Keratinocyte (primary cell): ENCODE results near the gene KLF11. TPM values are rescaled to one million over a fixed set of nuclear protein-coding genes. Genes with fewer than 3 reads are reported as not detected.

Source experiments
- DNase-seq: peaks from one replicate; pipeline ENCODE4 v3.0.0-alpha.2; 2011; ENCODE audit warnings: low read depth, missing footprints, low spot score
- FAIRE-seq: peaks from 2 replicates; lab custom pipeline; 2011; peaks lifted over from hg19 to GRCh38; lab: Jason Lieb, UNC
- H2AFZ ChIP-seq: 2 replicates; pipeline ENCODE4 v1.6.0; 2012; ENCODE audit warnings: low read length, control low read depth, inconsistent platforms; ENCODE audit not compliant: control insufficient read depth
- H3K27ac ChIP-seq: 2 replicates; pipeline ENCODE4 v1.5.1; 2011; ENCODE audit warnings: low read length; ENCODE audit not compliant: control insufficient read depth, insufficient read depth
- H3K27me3 ChIP-seq: 3 replicates; pipeline ENCODE4 v1.6.0; 2011; ENCODE audit warnings: low read length; ENCODE audit not compliant: control insufficient read depth, insufficient read depth; ENCODE audit errors: extremely low read depth
- H3K36me3 ChIP-seq, 2 experiments: 2 replicates in 1 of 2; 3 replicates in 1 of 2; pipeline ENCODE4 v1.5.1; 2011; ENCODE audit warnings: low read length in 2 of 2, mild to moderate bottlenecking in 1 of 2; ENCODE audit not compliant: control insufficient read depth in 2 of 2, insufficient read depth in 2 of 2; ENCODE audit errors: extremely low read depth in 1 of 2
- H3K4me1 ChIP-seq: 3 replicates; pipeline ENCODE4 v1.5.1; 2011; ENCODE audit warnings: low read length; ENCODE audit not compliant: control insufficient read depth, insufficient read depth; ENCODE audit errors: extremely low read depth
- H3K4me2 ChIP-seq: 3 replicates; pipeline ENCODE4 v1.6.0; 2011; ENCODE audit warnings: low read depth, low read length; ENCODE audit not compliant: control insufficient read depth, insufficient read depth; ENCODE audit errors: extremely low read depth
- H3K4me3 ChIP-seq, 3 experiments: fragments of 200-600 bp in 1 of 3; sonication (generic) in 1 of 3; 2 replicates in 2 of 3; 3 replicates in 1 of 3; pipeline ENCODE4 v1.5.1; 2011 to 2016; ENCODE audit warnings: low read length in 3 of 3, mild to moderate bottlenecking in 3 of 3, control low read depth in 2 of 3, inconsistent platforms in 1 of 3, low read depth in 1 of 3, mixed read lengths in 1 of 3, mixed run types in 1 of 3, moderate library complexity in 1 of 3; ENCODE audit not compliant: control insufficient read depth in 2 of 3, insufficient read depth in 2 of 3; ENCODE audit errors: extremely low read depth in 1 of 3
- H3K79me2 ChIP-seq: 2 replicates; pipeline ENCODE4 v1.6.0; 2012; ENCODE audit warnings: low read length; ENCODE audit not compliant: control insufficient read depth, insufficient read depth
- H3K9ac ChIP-seq: 3 replicates; pipeline ENCODE4 v1.6.0; 2011; ENCODE audit warnings: low read length; ENCODE audit not compliant: control insufficient read depth, insufficient read depth; ENCODE audit errors: extremely low read depth
- H3K9me1 ChIP-seq: 3 replicates; pipeline ENCODE4 v1.6.0; 2011; ENCODE audit warnings: low read length; ENCODE audit not compliant: control insufficient read depth, insufficient read depth; ENCODE audit errors: extremely low read depth
- H3K9me3 ChIP-seq: 2 replicates; pipeline ENCODE4 v1.5.1; 2012; ENCODE audit warnings: low read depth, low read length; ENCODE audit not compliant: control insufficient read depth
- H4K20me1 ChIP-seq: 3 replicates; pipeline ENCODE4 v1.6.0; 2011; ENCODE audit warnings: low read length; ENCODE audit not compliant: control insufficient read depth, insufficient read depth; ENCODE audit errors: extremely low read depth
- EZH2 ChIP-seq: IDR thresholded peaks from one replicate; pipeline ENCODE4 v1.6.1; 2012; ENCODE audit warnings: inconsistent platforms, mild to moderate bottlenecking, low read length, moderate library complexity
- dilution Hi-C: fragments of 300-500 bp; cut with MboI; formaldehyde crosslinking; loops from one replicate; pipeline ENCODE4 v1.7.0; 2020; ENCODE audit warnings: low sequenced_read_pairs; ENCODE audit not compliant: extremely low pct_ligation_motif_present
- polyA plus RNA-seq, 5 experiments: library from polyadenylated mRNA; depleted of rRNA in 3 of 5; stranded (reverse) in 3 of 5; stranded (forward) in 1 of 5; unstranded in 1 of 5; fragments of >200 nt; gene quantifications; 1 replicate in 1 of 5; 2 replicates in 3 of 5; 3 replicates in 1 of 5; pipeline versions ENCODE4 v1.2.1 to v1.2.3, GENCODE V29; 2011 to 2012; ENCODE audit warnings: missing spikeins in 2 of 5, low read depth in 1 of 5, low replicate concordance in 1 of 5
- TF ChIP-seq, protein P1 (sequence below), 3 experiments: IDR thresholded peaks in 1 of 3; conservative IDR thresholded peaks in 1 of 3; optimal IDR thresholded peaks in 1 of 3; 2 replicates in 2 of 3; 3 replicates in 1 of 3; pipeline versions ENCODE3 to v1.5.1; 2011; ENCODE audit warnings: low read length in 3 of 3, mild to moderate bottlenecking in 3 of 3, moderate library complexity in 2 of 3, control low read depth in 1 of 3, inconsistent platforms in 1 of 3; ENCODE audit not compliant: insufficient read depth in 2 of 3; ENCODE audit errors: extremely low read depth in 1 of 3

KLF11 gene
- polyA plus RNA-seq, 1 donor (not counting 4 experiments of a cell fraction or from before 2014, with no cell fraction given) = 7.0 TPM

DNA sequence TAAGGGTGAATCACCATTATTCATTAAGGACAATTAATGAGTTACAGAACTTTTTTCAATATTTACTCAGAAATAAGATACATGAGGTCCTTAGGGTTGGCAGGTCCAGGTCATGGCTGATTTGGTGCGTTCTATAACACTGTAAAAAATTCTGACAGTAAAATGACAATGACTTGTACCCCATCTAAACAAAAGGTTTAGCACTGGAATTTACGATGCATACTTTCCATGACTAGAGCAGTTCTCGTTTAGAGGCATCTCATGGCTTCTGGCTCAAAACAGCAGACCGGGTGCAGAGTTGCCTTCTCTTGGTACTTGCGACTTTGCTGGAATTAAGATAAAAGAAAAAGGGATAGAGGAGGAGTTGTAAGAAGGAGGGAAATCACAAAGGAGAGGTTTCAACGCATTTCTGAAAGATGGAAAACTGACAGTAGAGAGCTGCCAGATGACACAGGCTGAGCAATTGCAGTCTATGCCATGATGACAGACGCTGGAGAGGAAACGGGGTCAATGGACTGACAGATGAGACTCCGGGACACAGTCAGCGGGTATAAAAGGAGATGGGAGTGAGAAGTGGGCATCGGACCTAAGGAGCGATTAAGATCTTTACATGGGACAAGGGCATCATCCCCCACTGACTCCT lies 41.0 kb downstream of the KLF11 start:
- H3K27me3 ChIP-seq = peaks cover 39% of the 10 kb centered on the region
- dilution Hi-C loops = no loop called here
- H3K9ac ChIP-seq = no peak overlapping the region
- H3K27ac ChIP-seq = no peak overlapping the region
- no peaks in the 10 kb centered on the region for H3K36me3 ChIP-seq
- no peak for DNase-seq
- H2AFZ ChIP-seq = no peak overlapping the region
- H3K9me1 ChIP-seq = no peaks in the 10 kb centered on the region
- no peak overlapping the region for H3K4me3 ChIP-seq
- no peaks in the 10 kb centered on the region for H3K79me2 ChIP-seq
- H3K4me2 ChIP-seq = no peak overlapping the region
- no peak for FAIRE-seq
- no peaks in the 10 kb centered on the region for H4K20me1 ChIP-seq
- H3K4me1 ChIP-seq = no peaks in the 10 kb centered on the region
- H3K9me3 ChIP-seq = no peaks in the 10 kb centered on the region
- TF ChIP-seq EZH2 = no peak
- TF ChIP-seq, protein P1, sequence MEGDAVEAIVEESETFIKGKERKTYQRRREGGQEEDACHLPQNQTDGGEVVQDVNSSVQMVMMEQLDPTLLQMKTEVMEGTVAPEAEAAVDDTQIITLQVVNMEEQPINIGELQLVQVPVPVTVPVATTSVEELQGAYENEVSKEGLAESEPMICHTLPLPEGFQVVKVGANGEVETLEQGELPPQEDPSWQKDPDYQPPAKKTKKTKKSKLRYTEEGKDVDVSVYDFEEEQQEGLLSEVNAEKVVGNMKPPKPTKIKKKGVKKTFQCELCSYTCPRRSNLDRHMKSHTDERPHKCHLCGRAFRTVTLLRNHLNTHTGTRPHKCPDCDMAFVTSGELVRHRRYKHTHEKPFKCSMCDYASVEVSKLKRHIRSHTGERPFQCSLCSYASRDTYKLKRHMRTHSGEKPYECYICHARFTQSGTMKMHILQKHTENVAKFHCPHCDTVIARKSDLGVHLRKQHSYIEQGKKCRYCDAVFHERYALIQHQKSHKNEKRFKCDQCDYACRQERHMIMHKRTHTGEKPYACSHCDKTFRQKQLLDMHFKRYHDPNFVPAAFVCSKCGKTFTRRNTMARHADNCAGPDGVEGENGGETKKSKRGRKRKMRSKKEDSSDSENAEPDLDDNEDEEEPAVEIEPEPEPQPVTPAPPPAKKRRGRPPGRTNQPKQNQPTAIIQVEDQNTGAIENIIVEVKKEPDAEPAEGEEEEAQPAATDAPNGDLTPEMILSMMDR (optimal IDR thresholded peaks at IDR 0.05 in 1 of 3, IDR thresholded peaks at IDR 0.05 in 1 of 3, conservative IDR thresholded peaks at IDR 0.05 in 1 of 3; ENCODE audit: extremely low read depth in 1 of 3, insufficient read depth in 2 of 3, low read length in 3 of 3) = no peak

DNA sequence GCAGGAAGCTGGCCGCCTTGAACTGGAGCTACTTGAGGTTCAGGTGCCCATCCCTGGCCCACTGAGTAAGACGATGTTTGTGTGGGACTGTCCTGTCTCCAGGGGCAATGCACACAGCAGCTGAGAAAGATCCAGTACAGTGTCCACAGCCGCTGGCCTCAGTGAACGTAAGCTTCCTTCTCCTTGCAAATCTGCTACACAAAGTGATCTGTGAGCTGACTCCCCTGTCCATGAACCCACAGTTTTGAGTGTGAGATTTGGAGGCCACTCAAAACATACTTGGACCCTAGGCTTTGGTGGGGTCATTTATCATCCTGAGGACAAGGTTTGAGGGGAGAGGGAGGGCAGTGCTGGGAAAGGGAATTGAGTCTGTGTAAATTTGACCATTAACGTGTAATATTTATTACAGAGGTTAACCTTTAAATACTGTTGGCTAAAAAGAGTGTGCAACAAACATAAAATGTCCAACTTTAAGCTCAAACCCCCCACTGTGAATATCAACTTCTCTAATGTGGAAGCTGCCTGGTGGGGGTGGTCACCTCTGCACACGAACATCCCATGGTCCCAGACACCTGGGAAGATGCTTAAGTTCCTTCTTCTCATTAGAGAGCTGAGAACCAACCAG lies 41.8 kb downstream of the KLF11 start:
- DNase-seq (no peak), FAIRE-seq (no peak)
- peaks cover 38% of the 10 kb centered on the region for H3K27me3 ChIP-seq
- no peak overlapping the region for H2AFZ ChIP-seq
- no peak overlapping the region for H3K4me3 ChIP-seq
- no peaks in the 10 kb centered on the region for H3K9me1 ChIP-seq
- TF ChIP-seq, protein P1 (optimal IDR thresholded peaks at IDR 0.05 in 1 of 3, IDR thresholded peaks at IDR 0.05 in 1 of 3, conservative IDR thresholded peaks at IDR 0.05 in 1 of 3; ENCODE audit: extremely low read depth in 1 of 3, insufficient read depth in 2 of 3, low read length in 3 of 3) = no peak
- TF ChIP-seq EZH2 = no peak
- H3K27ac ChIP-seq = no peak overlapping the region
- no peaks in the 10 kb centered on the region for H3K4me1 ChIP-seq
- H4K20me1 ChIP-seq = no peaks in the 10 kb centered on the region
- dilution Hi-C loops = no loop called here
- H3K4me2 ChIP-seq = no peak overlapping the region
- no peaks in the 10 kb centered on the region for H3K36me3 ChIP-seq
- H3K9me3 ChIP-seq = no peaks in the 10 kb centered on the region
- H3K9ac ChIP-seq = no peak overlapping the region
- H3K79me2 ChIP-seq = no peaks in the 10 kb centered on the region
